Stimulated activated CD8-positive, alpha-beta memory T cell treated with anti-CD3 and anti-CD28 coated beads, Interleukin-12 subunit alpha, Interleukin-12 subunit beta, amount 100 ng/mL, for 4 hours (primary cell): Measurements from ENCODE around the gene RAD51B.

Source experiments
- DNase-seq: peaks from one replicate; pipeline ENCODE4 v3.0.0-alpha.2; 2020; ENCODE audit warnings: low read depth

Gene RAD51B

GRCh38 chr14:68637106-68638021 is 817.8 kb downstream of the RAD51B start:
- no peak for DNase-seq

GRCh38 chr14:68638141-68638999 is 818.8 kb downstream of the RAD51B start:
- no peak for DNase-seq

- no peak for DNase-seq
Observed at GRCh38 chr14:68639000-68639757, 819.6 kb downstream of the RAD51B start.

- no peak for DNase-seq
Observed at GRCh38 chr14:68639758-68640574, 820.4 kb downstream of the RAD51B start.

GRCh38 chr14:68643673-68644072 is 824.1 kb downstream of the RAD51B start:
- no peak for DNase-seq

GRCh38 chr14:68644101-68644500 is 824.5 kb downstream of the RAD51B start:
- no peak for DNase-seq

GRCh38 chr14:68645371-68645770 is 825.8 kb downstream of the RAD51B start:
- no peak for DNase-seq

- no peak for DNase-seq
Observed at GRCh38 chr14:68649476-68650189, 830.1 kb downstream of the RAD51B start.

GRCh38 chr14:68650404-68650994 is 830.9 kb downstream of the RAD51B start:
- DNase-seq = no peak

GRCh38 chr14:68651075-68651474 is 831.5 kb downstream of the RAD51B start:
- DNase-seq = no peak

- DNase-seq = no peak
Observed at GRCh38 chr14:68651652-68652432, 832.3 kb downstream of the RAD51B start.

- no peak for DNase-seq
Observed at GRCh38 chr14:68652433-68652690, 832.8 kb downstream of the RAD51B start.

- DNase-seq = no peak
Observed at GRCh38 chr14:68653108-68653507, 833.5 kb downstream of the RAD51B start.

GRCh38 chr14:68653804-68654203 is 834.2 kb downstream of the RAD51B start:
- DNase-seq = no peak

- DNase-seq = no peak
Observed at GRCh38 chr14:68654471-68654941, 834.9 kb downstream of the RAD51B start.

GRCh38 chr14:68655021-68655831 is 835.6 kb downstream of the RAD51B start:
- no peak for DNase-seq

- no peak for DNase-seq
Observed at GRCh38 chr14:68655911-68656316, 836.3 kb downstream of the RAD51B start.

GRCh38 chr14:68656452-68656851 is 836.9 kb downstream of the RAD51B start:
- no peak for DNase-seq
